PC-3 (cell line): Measurements from ENCODE around the gene MEFV. TPM values are rescaled to one million over a fixed set of nuclear protein-coding genes. Genes with fewer than 3 reads are reported as not detected.

Experiments used
- ATAC-seq: fragments of 200-7000 bp; cut with Tn5 transposase; 2 replicates; pipeline ENCODE4 v1.9.1; 2020; ENCODE audit warnings: mild to moderate bottlenecking, moderate library complexity
- BruUV-seq: library from RNA; stranded (reverse); fragments of 400-500 nt; replicated peaks from 2 replicates; lab custom pipeline; 2021; lab: Mats Ljungman, UMichigan
- CTCF ChIA-PET: fragments of 300-600 bp; sonication (Branson Sonifier 250); formaldehyde crosslinking; loops from one replicate; lab custom pipeline; 2022; ENCODE audit warnings: antibody characterized with exemption; lab: Charles Lee
- POLR2A ChIA-PET: fragments of 300-600 bp; sonication (Branson Sonifier 250); formaldehyde crosslinking; loops from one replicate; lab custom pipeline; 2022; ENCODE audit warnings: antibody characterized with exemption; ENCODE audit not compliant: unreplicated experiment; lab: Charles Lee
- DNase-seq: peaks from one replicate; pipeline ENCODE4 v3.0.0-alpha.2; 2015
- H2AFZ ChIP-seq: fragments of 300-600 bp; sonication (generic); 2 replicates; pipeline ENCODE4 v1.6.0; 2016; ENCODE audit warnings: antibody characterized with exemption, low read length
- H3F3A ChIP-seq: fragments of 300-600 bp; sonication (generic); one replicate; pipeline ENCODE4 v1.6.0; 2017; ENCODE audit warnings: antibody characterized with exemption, low read length, control low read depth, mild to moderate bottlenecking; ENCODE audit not compliant: unreplicated experiment
- H3K27ac ChIP-seq: fragments of 300-600 bp; sonication (generic); 2 replicates; pipeline ENCODE4 v1.5.1; 2016; ENCODE audit warnings: mild to moderate bottlenecking, low read length
- H3K27me3 ChIP-seq: fragments of 300-600 bp; sonication (generic); 2 replicates; pipeline ENCODE4 v1.6.1; 2016; ENCODE audit warnings: low read length, mixed read lengths
- H3K36me3 ChIP-seq: fragments of 300-600 bp; sonication (generic); 2 replicates; pipeline ENCODE4 v1.6.1; 2016; ENCODE audit warnings: low read depth, mixed run types, low read length, mixed read lengths
- H3K4me1 ChIP-seq: fragments of 300-600 bp; sonication (generic); 2 replicates; pipeline ENCODE4 v1.5.1; 2016; ENCODE audit warnings: low read length; ENCODE audit not compliant: insufficient read depth
- H3K4me2 ChIP-seq: fragments of 300-600 bp; sonication (generic); 2 replicates; pipeline ENCODE4 v1.6.0; 2016; ENCODE audit warnings: low read length
- H3K4me3 ChIP-seq: fragments of 300-600 bp; sonication (generic); 2 replicates; pipeline ENCODE4 v1.5.1; 2016; ENCODE audit warnings: mild to moderate bottlenecking, low read length, mixed read lengths
- H3K79me2 ChIP-seq: fragments of 300-600 bp; sonication (generic); 2 replicates; pipeline ENCODE4 v1.6.1; 2017; ENCODE audit warnings: low read length, mixed read lengths
- H3K9ac ChIP-seq: fragments of 300-600 bp; sonication (generic); 2 replicates; pipeline ENCODE4 v1.6.0; 2016; ENCODE audit warnings: mild to moderate bottlenecking, low read length
- H3K9me2 ChIP-seq: fragments of 300-600 bp; sonication (generic); replicated peaks from 2 replicates; pipeline ENCODE4 v1.6.1; 2016; ENCODE audit warnings: mixed run types, low read length, mixed read lengths
- H3K9me3 ChIP-seq: fragments of 300-600 bp; sonication (generic); 2 replicates; pipeline ENCODE4 v1.6.1; 2016; ENCODE audit warnings: low read length, mixed read lengths
- H4K20me1 ChIP-seq: fragments of 300-600 bp; sonication (generic); 2 replicates; pipeline ENCODE4 v1.6.1; 2016; ENCODE audit warnings: low read length, mixed read lengths
- EZH2 ChIP-seq: fragments of 300-600 bp; sonication (generic); IDR thresholded peaks from one replicate; pipeline ENCODE4 v1.6.1; 2017; ENCODE audit warnings: antibody characterized with exemption, mild to moderate bottlenecking, low read length; ENCODE audit not compliant: unreplicated experiment
- EZH2phosphoT487 ChIP-seq: fragments of 300-600 bp; sonication (generic); IDR thresholded peaks from 2 replicates; pipeline ENCODE4 v1.6.1; 2018; ENCODE audit warnings: mild to moderate bottlenecking, antibody characterized with exemption, low read length, borderline replicate concordance
- intact Hi-C: fragments of 100-400 bp; cut with micrococcal nuclease; formaldehyde crosslinking; loops from 2 replicates; pipeline ENCODE4 v1.9.0; 2023
- total RNA-seq: library from RNA; depleted of rRNA; stranded (reverse); fragments of >200 nt; gene quantifications from 2 replicates; pipeline ENCODE4 v1.2.3, GENCODE V29; 2014
- TF ChIP-seq, protein P1 (sequence below): fragments of 300-600 bp; sonication (generic); conservative IDR thresholded peaks from 2 replicates; pipeline ENCODE4 v1.5.1; 2017; ENCODE audit warnings: antibody characterized with exemption, low read depth, mild to moderate bottlenecking, low read length

MEFV gene
- total RNA-seq, 1 experiment from 2014 or later: 0.04 TPM

DNA sequence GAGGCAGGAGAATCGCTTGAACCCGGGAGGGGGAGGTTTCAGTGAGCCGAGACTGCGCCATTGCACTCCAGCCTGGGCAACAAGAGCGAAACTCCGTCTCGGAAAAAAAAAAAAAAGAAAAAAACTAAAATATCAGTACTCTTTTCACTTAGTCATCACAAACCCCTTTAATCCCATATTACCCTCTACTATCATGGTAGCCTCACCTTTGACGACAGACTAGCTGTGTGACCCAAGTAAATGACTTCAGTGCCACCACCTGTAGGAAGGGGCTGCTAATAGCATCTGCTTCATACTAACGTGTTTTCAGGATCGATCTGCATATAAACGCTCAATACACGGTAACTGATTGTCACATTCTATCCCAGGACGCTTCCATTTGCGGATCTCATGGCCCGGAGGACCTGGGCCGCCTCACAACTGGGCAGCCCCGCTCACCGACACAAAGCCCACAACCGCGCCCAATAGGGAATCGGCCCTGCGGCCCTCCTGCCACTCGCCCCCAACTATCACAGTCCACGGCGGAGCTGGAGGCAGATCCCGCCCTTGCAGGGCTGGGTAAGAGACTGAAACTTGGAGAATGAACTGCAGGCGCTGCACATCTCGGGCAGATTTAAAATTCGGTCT, 25.8 kb upstream of the MEFV start:
- Histone ChIP-seq H3K9ac (peak overlapping the region; percentile 97), H3K9me2 (no peaks in the 10 kb centered on the region), H3K4me3 (peak overlapping the region; percentile 76), H3K27me3 (no peaks in the 10 kb centered on the region), H3K79me2 (peaks cover 40% of the 10 kb centered on the region), H3K4me2 (peak overlapping the region; percentile 95), H4K20me1 (0 out of 2 replicates have a peak, but pooled peaks cover 8% of the 10 kb centered on the region), H3F3A (no peaks in the 10 kb centered on the region), H2AFZ (peak overlapping the region; percentile 92), H3K36me3 (peaks cover 18% of the 10 kb centered on the region), H3K4me1 (peaks cover 6% of the 10 kb centered on the region), H3K27ac (peak overlapping the region; percentile 98), H3K9me3 (no peaks in the 10 kb centered on the region)
- ChIA-PET CTCF (no interaction called here), POLR2A (no interaction called here)
- TSS peak; percentile 67 for BruUV-seq
- intact Hi-C loops: no loop called here
- DNase-seq (peak; percentile 47), ATAC-seq (peak; percentile 54)
- no peak for TF ChIP-seq EZH2phosphoT487
- no peak for TF ChIP-seq EZH2
- TF ChIP-seq, protein P1, sequence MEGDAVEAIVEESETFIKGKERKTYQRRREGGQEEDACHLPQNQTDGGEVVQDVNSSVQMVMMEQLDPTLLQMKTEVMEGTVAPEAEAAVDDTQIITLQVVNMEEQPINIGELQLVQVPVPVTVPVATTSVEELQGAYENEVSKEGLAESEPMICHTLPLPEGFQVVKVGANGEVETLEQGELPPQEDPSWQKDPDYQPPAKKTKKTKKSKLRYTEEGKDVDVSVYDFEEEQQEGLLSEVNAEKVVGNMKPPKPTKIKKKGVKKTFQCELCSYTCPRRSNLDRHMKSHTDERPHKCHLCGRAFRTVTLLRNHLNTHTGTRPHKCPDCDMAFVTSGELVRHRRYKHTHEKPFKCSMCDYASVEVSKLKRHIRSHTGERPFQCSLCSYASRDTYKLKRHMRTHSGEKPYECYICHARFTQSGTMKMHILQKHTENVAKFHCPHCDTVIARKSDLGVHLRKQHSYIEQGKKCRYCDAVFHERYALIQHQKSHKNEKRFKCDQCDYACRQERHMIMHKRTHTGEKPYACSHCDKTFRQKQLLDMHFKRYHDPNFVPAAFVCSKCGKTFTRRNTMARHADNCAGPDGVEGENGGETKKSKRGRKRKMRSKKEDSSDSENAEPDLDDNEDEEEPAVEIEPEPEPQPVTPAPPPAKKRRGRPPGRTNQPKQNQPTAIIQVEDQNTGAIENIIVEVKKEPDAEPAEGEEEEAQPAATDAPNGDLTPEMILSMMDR: no peak

DNA sequence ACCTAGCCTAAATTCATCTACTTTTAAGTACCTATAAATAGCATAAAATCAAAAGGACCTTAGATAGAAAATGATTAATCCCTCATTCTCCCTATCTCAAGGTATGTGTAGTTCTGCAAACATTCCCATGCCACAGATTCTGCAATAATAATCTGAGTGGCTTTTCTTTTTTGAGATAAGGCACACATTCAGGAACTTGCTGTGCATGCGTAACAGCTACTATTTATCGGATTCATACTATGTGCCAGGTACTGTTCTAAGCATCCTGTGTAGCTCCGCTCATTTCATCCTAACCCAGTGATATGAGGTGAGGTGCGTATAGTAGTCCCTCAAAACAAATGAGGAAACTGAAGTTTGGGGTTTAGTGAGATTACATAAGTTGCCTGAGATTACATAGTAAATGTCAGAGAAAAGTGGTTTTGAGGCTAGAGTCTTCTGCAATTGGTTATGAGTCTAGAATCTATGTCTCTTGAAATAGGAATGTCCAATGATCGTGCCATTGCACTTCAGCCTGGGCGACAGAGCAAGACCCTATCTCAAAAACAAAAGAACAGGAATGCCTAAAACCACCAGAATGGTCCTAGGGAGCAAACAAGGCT, 24.9 kb upstream of the MEFV start:
- Histone ChIP-seq H3K36me3 (peaks cover 10% of the 10 kb centered on the region), H3K9ac (no peak overlapping the region), H3K4me1 (peaks cover 6% of the 10 kb centered on the region), H4K20me1 (0 out of 2 replicates have a peak, but pooled peaks cover 8% of the 10 kb centered on the region), H3K27ac (no peak overlapping the region), H3K4me2 (peak overlapping the region; percentile 95; the same call in 1 of the 2 replicates), H2AFZ (no peak overlapping the region), H3K9me3 (no peaks in the 10 kb centered on the region), H3K79me2 (peaks cover 31% of the 10 kb centered on the region), H3K27me3 (no peaks in the 10 kb centered on the region), H3K9me2 (no peaks in the 10 kb centered on the region), H3F3A (no peaks in the 10 kb centered on the region), H3K4me3 (no peak overlapping the region)
- ChIA-PET POLR2A (no interaction called here), CTCF (no interaction called here)
- no peak for DNase-seq
- ATAC-seq: no peak
- BruUV-seq: no TSS peak
- TF ChIP-seq, protein P1: no peak
- TF ChIP-seq EZH2phosphoT487: no peak
- TF ChIP-seq EZH2: no peak
- intact Hi-C loops: no loop called here

DNA sequence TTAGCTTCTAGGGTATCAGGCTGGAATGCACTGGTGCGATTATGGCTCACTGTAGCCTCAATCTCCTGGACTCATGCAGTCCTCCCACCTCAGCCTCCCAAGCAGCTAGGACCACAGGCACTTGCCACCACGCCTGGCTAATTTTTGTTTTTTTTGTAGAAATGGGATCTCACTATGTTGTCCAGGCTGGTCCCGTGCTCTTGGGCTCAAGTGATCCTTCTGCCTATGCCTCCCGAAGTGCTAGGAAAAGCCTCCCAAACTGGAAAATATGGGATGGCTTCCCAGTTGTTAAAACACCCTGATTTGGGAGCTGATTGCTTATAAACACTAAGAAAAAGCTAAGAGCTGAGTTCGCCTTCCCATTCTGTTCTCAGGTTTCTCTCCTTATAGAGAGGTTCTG, 20.2 kb upstream of the MEFV start:
- Histone ChIP-seq H3F3A (no peaks in the 10 kb centered on the region), H3K9ac (no peak overlapping the region), H3K27me3 (no peaks in the 10 kb centered on the region), H3K9me2 (no peaks in the 10 kb centered on the region), H4K20me1 (no peaks in the 10 kb centered on the region), H3K4me3 (no peak overlapping the region), H3K9me3 (no peaks in the 10 kb centered on the region), H3K79me2 (no peaks in the 10 kb centered on the region), H2AFZ (no peak overlapping the region), H3K27ac (no peak overlapping the region), H3K4me2 (no peak overlapping the region), H3K4me1 (no peaks in the 10 kb centered on the region), H3K36me3 (no peaks in the 10 kb centered on the region)
- TF ChIP-seq EZH2phosphoT487: no peak
- no peak for DNase-seq
- no peak for ATAC-seq
- BruUV-seq: no TSS peak
- CTCF ChIA-PET: no interaction called here
- POLR2A ChIA-PET: no interaction called here
- intact Hi-C loops: no loop called here
